K562 treated with DMSO at 1 percent for 4 hours (cell line): Measurements from ENCODE around the gene SYNPO. TPM values are rescaled to one million over a fixed set of nuclear protein-coding genes. Genes with fewer than 3 reads are reported as not detected.

Source experiments
- total RNA-seq: library from RNA; unstranded; fragments of 300-600 nt; gene quantifications from 2 replicates; pipeline ENCODE4 v1.2.3, GENCODE V29; 2022; ENCODE audit not compliant: insufficient read depth

SYNPO gene
- not detected in 2 replicates for total RNA-seq

GRCh38 chr5:150640311-150641005 is at the start of gene SYNPO:
Gene SYNPO (plus strand): TSS chr5:150640660. CDS start chr5:150648276, 7,616 bp downstream.

GRCh38 chr5:150661086-150661485 is 20.6 kb downstream of the SYNPO start, which contains the start of gene MYOZ3:
Gene MYOZ3 (plus strand): TSS chr5:150661251. CDS start chr5:150662942, 1,691 bp downstream.

GRCh38 chr5:150700594-150701377 is 60.3 kb downstream of the SYNPO start, which contains the start of gene RBM22:
Gene RBM22 (minus strand): TSS chr5:150701062. CDS start chr5:150700985, 77 bp downstream.

Other genes starting within 250 kb of the SYNPO start
- gene CD74, start 227.8 kb upstream of the SYNPO start, total RNA-seq = 3.6 and 4.3 TPM in 2 replicates
- 7,861 and 8,555 TPM in 2 replicates for gene RPS14, start 190.9 kb upstream of the SYNPO start, total RNA-seq
- 20.1 and 20.6 TPM in 2 replicates for gene NDST1, start 132.5 kb upstream of the SYNPO start, total RNA-seq
- gene MYOZ3, start 20.6 kb downstream of the SYNPO start, total RNA-seq = not detected in 2 replicates
- gene RBM22, start 60.4 kb downstream of the SYNPO start, total RNA-seq = 35.4 and 50.3 TPM in 2 replicates
- gene DCTN4, start 118.4 kb downstream of the SYNPO start, total RNA-seq = 28.8 and 33.2 TPM in 2 replicates
- gene SMIM3, start 138.1 kb downstream of the SYNPO start, total RNA-seq = 44.4 and 51.4 TPM in 2 replicates
- not detected in 2 replicates for gene IRGM, start 205.9 kb downstream of the SYNPO start, total RNA-seq